Activated T-cell treated with anti-CD3 and anti-CD28 coated beads, Interleukin-2, amount 50 U/mL, for 4 hours (primary cell): Measurements from ENCODE around the gene UQCR11. TPM values are rescaled to one million over a fixed set of nuclear protein-coding genes. Genes with fewer than 3 reads are reported as not detected.

Source experiments
- ATAC-seq, 2 donors: fragments of 200-7000 bp; cut with Tn5 transposase; one replicate each; pipeline ENCODE4 v1.10.0; 2021
- DNase-seq: peaks from one replicate; pipeline ENCODE4 v3.0.0-alpha.2; 2020
- H3K27me3 Mint-ChIP-seq: one replicate; pipeline ENCODE4 v1.8.0; 2021; ENCODE audit warnings: low read depth, mixed read lengths
- H3K36me3 Mint-ChIP-seq: one replicate; pipeline ENCODE4 v1.8.0; 2022; ENCODE audit warnings: mixed read lengths; ENCODE audit not compliant: insufficient read depth
- H3K4me1 Mint-ChIP-seq: one replicate; pipeline ENCODE4 v1.8.0; 2021; ENCODE audit warnings: low read depth, mixed read lengths
- H3K4me3 Mint-ChIP-seq: one replicate; pipeline ENCODE4 v1.8.0; 2021; ENCODE audit warnings: mild to moderate bottlenecking, moderate library complexity, mixed read lengths
- H3K9me3 Mint-ChIP-seq: one replicate; pipeline ENCODE4 v1.8.0; 2021; ENCODE audit warnings: mixed read lengths
- total RNA-seq, 3 donors: library from RNA; stranded (reverse); gene quantifications; one replicate each; pipeline ENCODE4 v1.2.1, GENCODE V29; 2021

The UQCR11 gene
- total RNA-seq, 3 donors from 2014 or later: 226 to 252 (median 250) TPM

DNA sequence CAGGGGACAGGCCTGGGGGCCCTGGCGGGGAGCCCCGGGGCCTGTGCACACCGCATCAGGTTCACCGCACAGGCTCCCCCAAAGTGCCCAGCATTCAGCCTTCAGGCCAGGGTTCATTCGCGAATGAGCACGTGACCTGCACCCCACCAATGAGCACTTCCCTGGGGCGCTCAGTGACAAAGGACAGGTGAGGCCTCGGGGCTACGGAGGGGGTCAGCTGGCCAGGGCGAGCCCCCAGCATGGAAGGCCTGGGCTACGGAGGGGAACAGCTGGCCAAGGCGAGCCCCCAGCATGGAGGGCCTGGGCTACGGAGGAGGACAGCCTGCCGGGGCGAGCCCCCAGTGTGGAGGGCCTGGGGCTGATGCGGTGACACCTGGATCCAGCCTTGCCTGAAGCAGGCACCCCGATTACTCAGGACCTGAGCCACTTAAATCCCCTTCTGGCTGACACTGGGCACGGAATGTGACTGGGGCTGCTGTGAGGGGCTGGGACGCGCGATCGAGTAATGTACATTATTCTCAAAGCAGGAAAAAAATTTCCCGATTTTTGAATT is 24.1 kb upstream of the UQCR11 start:
- no peak for ATAC-seq
- Mint-ChIP-seq H3K4me3 (no peak overlapping the region), H3K27me3 (no peaks in the 10 kb centered on the region), H3K4me1 (no peaks in the 10 kb centered on the region), H3K9me3 (no peaks in the 10 kb centered on the region), H3K36me3 (peaks cover 4% of the 10 kb centered on the region)
- no peak for DNase-seq

DNA sequence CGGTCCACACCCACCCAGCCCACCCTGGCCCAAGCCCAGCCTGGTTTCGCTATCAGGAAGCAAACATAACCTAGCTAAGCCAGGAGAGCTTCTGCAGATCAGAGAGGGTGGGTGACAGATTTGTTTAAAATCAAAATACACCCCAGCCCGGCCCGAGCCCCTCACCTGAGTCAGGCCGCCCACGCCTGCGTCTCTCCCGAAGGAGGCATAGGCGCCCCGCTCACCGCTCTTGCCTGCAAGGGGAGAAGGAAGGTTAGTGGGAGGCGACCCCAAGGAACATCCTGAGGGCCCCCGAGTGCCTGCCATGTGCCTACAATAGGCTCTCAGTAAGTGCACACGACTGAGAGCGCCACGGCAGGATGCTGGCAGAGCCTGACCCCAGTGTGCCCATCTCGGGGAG is 21.9 kb upstream of the UQCR11 start:
- Mint-ChIP-seq H3K9me3 (no peaks in the 10 kb centered on the region), H3K4me1 (no peaks in the 10 kb centered on the region), H3K27me3 (no peaks in the 10 kb centered on the region), H3K36me3 (peaks cover 7% of the 10 kb centered on the region), H3K4me3 (no peak overlapping the region)
- DNase-seq: no peak
- no peak for ATAC-seq

DNA sequence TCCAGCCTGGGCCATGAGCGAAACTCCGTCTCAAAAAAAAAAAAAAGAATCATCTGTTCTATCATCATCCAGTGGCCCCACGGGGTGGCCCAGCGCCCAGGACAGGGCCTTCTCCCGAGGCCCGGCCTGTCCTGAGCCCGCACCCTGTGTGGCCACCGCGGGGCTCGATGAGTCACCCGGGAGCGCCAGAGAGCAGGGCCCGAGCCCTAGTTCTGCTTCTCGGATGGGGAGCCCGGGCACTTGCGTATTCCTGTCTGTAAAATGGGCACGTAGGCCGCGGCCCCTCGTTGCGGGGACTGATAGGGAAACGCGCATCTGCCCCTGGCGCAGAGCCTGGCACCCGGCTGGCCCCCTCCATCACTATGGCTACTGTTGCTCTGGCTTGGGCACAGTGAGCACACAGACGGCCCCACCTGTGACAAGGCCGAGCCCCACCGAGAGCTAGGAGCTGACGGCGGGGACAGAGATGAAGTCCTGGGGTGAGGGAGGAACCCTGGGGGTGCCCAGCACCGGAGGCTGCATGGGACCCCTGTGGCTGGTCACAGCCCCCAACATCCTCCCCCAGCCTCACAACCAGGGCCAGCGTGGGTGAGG is 21.3 kb upstream of the UQCR11 start:
- DNase-seq: no peak
- Mint-ChIP-seq H3K9me3 (no peaks in the 10 kb centered on the region), H3K36me3 (peaks cover 7% of the 10 kb centered on the region), H3K4me3 (no peak overlapping the region), H3K27me3 (no peaks in the 10 kb centered on the region), H3K4me1 (no peaks in the 10 kb centered on the region)
- no peak for ATAC-seq

DNA sequence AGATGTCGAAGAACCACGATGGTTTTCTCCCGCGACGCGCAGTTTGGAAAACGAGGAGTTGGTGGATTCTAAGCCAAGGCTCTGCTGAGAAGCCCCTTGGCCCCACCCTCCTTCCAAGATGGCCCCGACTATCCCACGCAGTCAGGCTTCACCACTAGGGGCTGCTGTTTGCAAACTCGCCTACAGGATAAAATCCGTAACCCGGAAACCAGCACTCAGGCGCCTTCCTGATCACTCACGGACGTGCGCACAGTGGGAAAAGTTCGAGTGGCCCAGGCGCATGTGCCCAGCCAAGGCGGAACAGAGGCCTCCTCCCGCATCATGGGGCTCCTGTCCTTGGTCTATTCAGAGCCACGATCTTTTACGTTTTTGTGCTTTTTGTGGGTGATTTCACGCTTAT is 19.2 kb upstream of the UQCR11 start:
- Mint-ChIP-seq H3K27me3 (no peaks in the 10 kb centered on the region), H3K9me3 (no peaks in the 10 kb centered on the region), H3K4me3 (no peak overlapping the region), H3K4me1 (no peaks in the 10 kb centered on the region), H3K36me3 (peaks cover 7% of the 10 kb centered on the region)
- DNase-seq: peak; percentile 47
- ATAC-seq: peak; percentile 69 to 87

DNA sequence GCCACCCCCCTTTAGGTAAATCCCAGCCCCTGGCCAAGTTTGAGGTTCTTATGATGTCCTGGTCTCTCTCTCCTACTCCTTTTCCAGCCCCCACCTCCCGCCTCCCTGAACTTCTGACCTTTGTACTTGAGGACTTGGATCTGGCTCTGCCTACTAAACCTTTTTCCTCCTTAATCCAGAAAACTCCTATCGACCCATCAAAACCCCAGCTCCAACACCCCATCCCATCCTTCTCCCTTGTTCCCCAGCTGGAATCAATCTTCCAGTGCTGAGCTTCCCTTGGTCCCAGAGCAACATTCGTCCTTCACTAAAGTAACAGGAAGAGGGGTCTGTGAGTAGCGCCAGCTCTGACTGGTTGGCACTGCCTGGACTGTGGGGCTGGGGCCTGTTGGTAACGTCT is 17.3 kb upstream of the UQCR11 start:
- H3K4me3 Mint-ChIP-seq: no peak overlapping the region
- H3K36me3 Mint-ChIP-seq: peaks cover 10% of the 10 kb centered on the region
- H3K27me3 Mint-ChIP-seq: no peaks in the 10 kb centered on the region
- no peaks in the 10 kb centered on the region for H3K9me3 Mint-ChIP-seq
- ATAC-seq (no peak), DNase-seq (no peak)
- peaks cover 6% of the 10 kb centered on the region for H3K4me1 Mint-ChIP-seq

DNA sequence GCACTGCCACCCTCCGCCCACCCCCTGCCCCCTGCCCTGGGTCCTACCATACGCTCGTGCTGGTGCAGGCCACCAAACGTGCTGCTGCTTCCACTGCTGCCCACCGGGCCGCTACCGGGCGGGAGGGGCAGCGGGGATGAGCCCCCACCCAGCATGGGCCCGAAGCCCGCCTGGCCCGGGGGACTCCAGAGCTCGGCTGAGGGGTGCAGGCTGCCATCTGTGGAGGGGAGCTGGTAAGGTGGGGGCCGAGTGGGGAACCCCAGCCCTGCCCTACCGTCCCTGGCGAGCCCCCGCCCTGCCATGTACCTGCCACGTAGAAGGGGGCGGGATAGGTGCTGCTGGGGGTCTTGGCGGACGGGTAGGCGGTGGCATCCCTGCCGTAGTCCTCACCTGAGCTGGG is 16.7 kb upstream of the UQCR11 start:
- H3K36me3 Mint-ChIP-seq: peaks cover 12% of the 10 kb centered on the region
- ATAC-seq (no peak), DNase-seq (no peak)
- peaks cover 8% of the 10 kb centered on the region for H3K4me1 Mint-ChIP-seq
- H3K4me3 Mint-ChIP-seq: no peak overlapping the region
- no peaks in the 10 kb centered on the region for H3K27me3 Mint-ChIP-seq
- H3K9me3 Mint-ChIP-seq: no peaks in the 10 kb centered on the region

DNA sequence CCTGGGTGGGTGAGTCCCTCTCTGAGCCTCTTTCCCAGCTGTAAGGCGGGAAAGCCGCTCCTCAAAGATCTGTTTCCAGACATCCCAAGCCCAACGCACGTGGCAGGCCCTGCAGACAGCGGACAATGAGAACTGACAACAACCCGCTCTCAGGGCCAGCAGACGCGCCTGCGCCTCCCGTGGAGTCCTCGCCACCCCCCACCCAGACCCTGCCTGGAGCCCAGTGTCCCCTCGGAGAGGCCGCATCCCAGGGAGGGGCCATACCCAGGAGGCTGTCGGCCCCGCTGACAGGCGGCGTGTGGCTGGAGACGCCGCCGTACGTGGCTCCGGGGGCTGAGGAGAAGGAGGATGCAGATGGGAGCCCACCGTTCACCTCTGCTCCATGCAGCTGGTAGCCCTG is 16.3 kb upstream of the UQCR11 start:
- H3K4me3 Mint-ChIP-seq: no peak overlapping the region
- peaks cover 12% of the 10 kb centered on the region for H3K4me1 Mint-ChIP-seq
- DNase-seq (no peak), ATAC-seq (no peak)
- H3K27me3 Mint-ChIP-seq: no peaks in the 10 kb centered on the region
- H3K9me3 Mint-ChIP-seq: no peaks in the 10 kb centered on the region
- H3K36me3 Mint-ChIP-seq: peaks cover 15% of the 10 kb centered on the region

DNA sequence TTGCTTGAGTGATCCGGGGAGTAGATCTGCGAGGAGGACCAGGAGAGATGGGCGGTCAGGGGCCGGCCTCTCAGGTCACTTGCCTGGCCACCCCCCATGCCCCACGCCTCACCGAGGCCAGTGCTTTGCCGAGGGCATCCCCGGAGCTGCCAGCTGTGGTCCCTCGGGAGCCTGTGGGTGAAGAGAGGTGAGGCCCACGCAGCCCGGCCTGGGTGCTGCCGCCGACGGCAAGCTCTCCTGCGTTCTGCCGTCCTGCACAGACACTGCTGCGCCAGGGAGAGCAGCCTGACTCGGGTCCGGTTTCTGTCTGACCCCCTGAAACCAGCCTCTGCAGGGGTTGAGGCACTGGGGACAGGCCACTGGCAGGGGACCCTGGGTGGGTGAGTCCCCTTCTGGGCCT is 15.8 kb upstream of the UQCR11 start:
- ATAC-seq (no peak), DNase-seq (no peak)
- Mint-ChIP-seq H3K27me3 (no peaks in the 10 kb centered on the region), H3K9me3 (no peaks in the 10 kb centered on the region), H3K4me1 (peaks cover 12% of the 10 kb centered on the region), H3K36me3 (peaks cover 14% of the 10 kb centered on the region), H3K4me3 (no peak overlapping the region)

DNA sequence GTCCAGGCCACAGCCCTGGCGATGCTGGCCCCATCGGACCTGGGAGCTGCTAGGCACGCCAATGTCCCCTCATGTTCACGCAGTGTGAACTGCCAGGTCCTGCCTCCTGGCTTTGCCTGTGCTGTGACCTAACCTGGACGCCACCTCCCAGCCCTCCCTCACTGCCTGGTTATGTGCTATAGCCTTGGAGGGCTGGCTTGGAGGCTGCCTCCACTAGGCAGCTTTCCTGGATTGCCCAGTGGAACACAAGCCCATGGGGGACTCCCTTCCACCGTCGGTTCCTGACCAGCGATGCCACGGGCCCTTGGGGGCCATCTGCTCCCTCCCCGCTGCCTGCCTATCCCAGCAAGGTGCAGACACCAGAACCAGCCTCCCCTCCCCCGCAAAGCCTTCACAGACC is 15.2 kb upstream of the UQCR11 start:
- Mint-ChIP-seq H3K27me3 (no peaks in the 10 kb centered on the region), H3K9me3 (no peaks in the 10 kb centered on the region), H3K4me3 (no peak overlapping the region), H3K36me3 (peaks cover 13% of the 10 kb centered on the region), H3K4me1 (peaks cover 12% of the 10 kb centered on the region)
- no peak for DNase-seq
- ATAC-seq: no peak

DNA sequence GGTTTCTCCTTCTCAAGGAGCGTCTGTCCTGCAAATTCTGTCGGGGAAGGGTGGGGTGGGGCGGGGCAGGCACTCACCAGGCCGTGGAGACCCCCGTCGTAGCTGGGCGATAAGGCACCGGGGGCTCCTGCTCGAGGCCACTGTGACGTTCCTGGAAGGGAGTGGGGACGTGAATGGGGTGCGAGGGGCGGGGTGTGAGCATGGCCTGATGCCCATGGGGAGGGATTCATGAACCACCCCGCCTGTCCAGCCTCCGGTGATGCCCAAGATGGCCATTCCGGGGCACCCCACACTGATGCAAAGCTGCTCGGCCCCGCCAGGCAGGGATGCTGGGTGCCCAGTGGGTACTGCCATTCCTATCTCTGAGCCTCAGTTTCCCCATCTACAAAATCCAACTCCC is 14.4 kb upstream of the UQCR11 start:
- H3K4me3 Mint-ChIP-seq: no peak overlapping the region
- peaks cover 12% of the 10 kb centered on the region for H3K4me1 Mint-ChIP-seq
- H3K36me3 Mint-ChIP-seq: peaks cover 16% of the 10 kb centered on the region
- H3K27me3 Mint-ChIP-seq: no peaks in the 10 kb centered on the region
- DNase-seq (no peak), ATAC-seq (no peak)
- H3K9me3 Mint-ChIP-seq: no peaks in the 10 kb centered on the region

DNA sequence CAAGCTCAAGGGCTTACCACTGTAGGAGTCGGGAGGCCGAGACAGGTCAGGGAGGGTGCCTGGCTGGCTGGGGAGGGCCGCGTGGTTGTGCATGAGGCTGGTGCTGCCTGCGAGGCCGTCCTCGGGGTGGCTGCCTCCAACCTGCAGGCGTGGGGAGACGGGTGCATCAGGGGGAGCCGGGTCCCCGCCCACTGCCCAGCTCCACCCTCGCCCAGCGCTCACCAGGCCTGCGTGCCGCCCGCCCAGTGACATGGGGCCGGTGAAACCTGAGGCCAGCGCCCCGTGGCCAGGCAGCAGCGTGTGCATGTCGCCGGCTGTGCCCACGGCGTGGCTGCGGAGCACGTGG is 13.8 kb upstream of the UQCR11 start:
- no peak overlapping the region for H3K4me3 Mint-ChIP-seq
- no peaks in the 10 kb centered on the region for H3K9me3 Mint-ChIP-seq
- DNase-seq: no peak
- peaks cover 12% of the 10 kb centered on the region for H3K4me1 Mint-ChIP-seq
- H3K27me3 Mint-ChIP-seq: no peaks in the 10 kb centered on the region
- ATAC-seq: no peak
- peaks cover 19% of the 10 kb centered on the region for H3K36me3 Mint-ChIP-seq

DNA sequence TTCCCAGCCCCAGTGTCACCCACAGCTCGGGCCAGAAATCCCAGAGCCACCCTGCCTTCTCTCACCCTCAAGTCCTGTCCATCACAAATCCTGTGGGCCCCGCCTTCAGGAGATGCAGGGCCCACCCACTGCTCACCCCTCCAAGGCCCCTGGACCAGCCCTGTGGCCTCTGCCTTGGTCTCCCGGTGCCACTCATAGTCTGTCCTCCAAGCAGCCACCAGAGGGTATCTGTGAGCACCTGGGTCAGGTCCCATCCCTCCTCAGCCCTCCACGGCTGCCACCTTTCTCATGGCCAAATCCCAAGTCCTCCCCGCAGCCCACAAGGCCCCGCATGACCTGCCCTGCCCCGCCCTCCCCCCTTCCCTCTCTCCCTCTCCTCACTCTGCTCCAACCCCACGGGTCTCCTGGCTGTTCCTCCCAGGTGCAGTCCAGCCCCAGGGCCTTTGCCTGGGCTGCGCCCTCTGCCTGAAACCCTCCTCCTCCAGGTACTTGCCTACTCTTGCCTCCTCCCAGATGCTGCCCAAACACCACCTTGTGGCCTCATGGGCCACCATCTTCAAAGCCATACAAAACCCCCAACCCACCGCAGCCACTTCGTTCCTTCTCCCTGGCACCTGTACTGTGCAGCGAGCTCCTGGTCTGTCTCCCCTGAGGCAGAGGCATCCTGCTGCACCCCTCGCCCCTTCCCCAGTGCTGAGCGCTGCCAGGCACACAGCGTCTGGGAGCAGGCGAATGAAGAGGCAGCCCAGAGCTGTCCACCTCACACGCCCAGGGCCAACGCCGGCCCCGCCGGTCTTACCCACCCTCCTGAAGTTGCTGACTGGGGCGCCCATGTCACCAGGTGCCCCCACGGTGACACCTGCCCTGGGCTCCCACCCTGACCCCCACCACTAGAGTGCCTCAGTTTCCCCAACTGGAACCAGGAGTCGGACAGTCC is 13.2 kb upstream of the UQCR11 start:
- no peak for DNase-seq
- Mint-ChIP-seq H3K4me3 (no peak overlapping the region), H3K4me1 (peaks cover 12% of the 10 kb centered on the region), H3K9me3 (no peaks in the 10 kb centered on the region), H3K27me3 (no peaks in the 10 kb centered on the region), H3K36me3 (peaks cover 19% of the 10 kb centered on the region)
- ATAC-seq: peak; percentile 50 to 55

DNA sequence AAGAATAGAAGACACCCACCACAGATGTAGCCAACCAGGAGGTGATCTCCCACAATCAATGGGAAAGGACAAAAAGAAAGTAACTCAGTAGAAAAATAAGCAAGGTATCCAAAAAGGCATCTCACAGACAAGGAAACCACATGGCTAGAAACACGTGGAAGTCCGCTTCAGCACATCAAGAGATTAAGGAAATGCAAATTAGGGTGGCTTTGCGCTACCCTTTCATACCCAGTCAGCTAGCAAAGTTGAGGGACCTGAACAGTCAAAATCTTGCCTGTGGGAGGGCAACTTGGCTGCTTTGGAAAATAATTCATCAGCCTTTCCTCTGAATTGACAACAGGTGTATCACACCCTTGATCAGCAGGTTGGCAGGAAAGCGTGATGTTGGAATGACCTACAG is 11.6 kb upstream of the UQCR11 start:
- no peak for DNase-seq
- Mint-ChIP-seq H3K27me3 (no peaks in the 10 kb centered on the region), H3K4me1 (peaks cover 12% of the 10 kb centered on the region), H3K4me3 (no peak overlapping the region), H3K9me3 (no peaks in the 10 kb centered on the region), H3K36me3 (peaks cover 19% of the 10 kb centered on the region)
- peak; percentile 58 to 64 for ATAC-seq

DNA sequence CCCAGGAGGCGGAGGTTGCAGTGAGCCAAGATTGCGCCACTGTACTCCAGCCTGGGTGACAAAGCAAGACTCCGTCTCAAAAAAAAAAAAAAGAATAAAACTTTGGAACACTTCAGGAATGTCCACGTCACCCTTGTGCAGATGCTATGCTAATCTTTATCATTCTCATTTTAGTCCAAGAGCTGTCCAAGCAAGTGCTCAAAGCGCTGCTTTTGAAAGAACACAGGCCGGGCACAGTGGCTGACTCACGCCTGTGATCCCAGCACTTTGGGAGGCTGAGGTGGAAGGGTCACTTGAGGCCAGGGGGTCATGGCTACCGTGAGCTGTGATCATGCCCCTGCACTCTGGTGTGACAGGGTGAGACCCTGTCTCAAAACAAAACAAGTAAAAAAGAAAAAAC is 11.1 kb upstream of the UQCR11 start:
- no peaks in the 10 kb centered on the region for H3K27me3 Mint-ChIP-seq
- H3K4me1 Mint-ChIP-seq: peaks cover 12% of the 10 kb centered on the region
- H3K9me3 Mint-ChIP-seq: no peaks in the 10 kb centered on the region
- H3K36me3 Mint-ChIP-seq: peaks cover 20% of the 10 kb centered on the region
- no peak for ATAC-seq
- no peak for DNase-seq
- H3K4me3 Mint-ChIP-seq: no peak overlapping the region
